Kidney (tissue), 14 donors: Measurements from ENCODE around the gene RNF11. TPM values are rescaled to one million over a fixed set of nuclear protein-coding genes. Genes with fewer than 3 reads are reported as not detected.

ENCODE experiments used
- DNase-seq, 5 donors: peaks; one replicate each; pipeline ENCODE4 v3.0.0-alpha.2; 2013 to 2020
- FAIRE-seq: peaks from 2 replicates; lab custom pipeline; 2012; peaks lifted over from hg19 to GRCh38; lab: Jason Lieb, UNC
- H3K27ac ChIP-seq, 2 donors: one replicate each; pipeline ENCODE4 v1.7.0; 2013; ENCODE audit warnings: low read depth in 2 of 2, low read length in 2 of 2, inconsistent platforms in 1 of 2
- H3K27me3 ChIP-seq: one replicate; pipeline ENCODE4 v1.7.1; 2013; ENCODE audit warnings: low read length, inconsistent platforms; ENCODE audit not compliant: control insufficient read depth, insufficient read depth
- H3K36me3 ChIP-seq, 3 donors: one replicate each; pipeline versions ENCODE4 v1.7.0 to v1.7.1; 2013; ENCODE audit warnings: low read length in 3 of 3, control low read depth in 1 of 3, inconsistent platforms in 1 of 3; ENCODE audit not compliant: insufficient read depth in 3 of 3, control insufficient read depth in 2 of 3
- H3K4me1 ChIP-seq, 3 donors: one replicate each; pipeline versions ENCODE4 v1.7.0 to v1.7.1; 2013; ENCODE audit warnings: low read length in 3 of 3, inconsistent platforms in 1 of 3, low read depth in 1 of 3; ENCODE audit not compliant: control insufficient read depth in 2 of 3, insufficient read depth in 2 of 3
- H3K4me3 ChIP-seq, 3 donors: one replicate each; pipeline versions ENCODE4 v1.7.0 to v1.8.1; 2013; ENCODE audit warnings: low read length in 3 of 3, control low read depth in 1 of 3, inconsistent platforms in 1 of 3
- H3K9ac ChIP-seq, 3 donors: one replicate each; pipeline versions ENCODE4 v1.7.0 to v1.7.1; 2013; ENCODE audit warnings: low read length in 3 of 3, control low read depth in 1 of 3, inconsistent platforms in 1 of 3
- H3K9me3 ChIP-seq, 3 donors: one replicate each; pipeline versions ENCODE4 v1.7.0 to v1.7.1; 2013; ENCODE audit warnings: low read length in 3 of 3, control low read depth in 1 of 3, inconsistent platforms in 1 of 3; ENCODE audit not compliant: control insufficient read depth in 2 of 3, insufficient read depth in 1 of 3
- intact Hi-C: fragments of 100-400 bp; cut with DNase I; formaldehyde crosslinking; loops from one replicate; pipeline ENCODE4 v1.11.1; 2022
- polyA plus RNA-seq: library from polyadenylated mRNA; stranded (reverse); fragments of 350-450 nt; fragmentation: Illumina TruSeq; extraction: RNeasy Lipid Tissue Mini Kit (QIAGEN cat#74804); gene quantifications from one replicate; pipeline ENCODE4 v1.2.3, GENCODE V29; 2014; ENCODE audit warnings: low read depth, low replicate concordance; ENCODE audit not compliant: insufficient read depth
- total RNA-seq: library from RNA; stranded (reverse); fragmentation: NEBNext Ultra II Directional; extraction: Animal tissue kit (Norgen Biotek cat#: 25700); gene quantifications from one replicate; pipeline ENCODE4 v1.2.1, GENCODE V29; 2021
- TF ChIP-seq, protein P1 (sequence below): IDR thresholded peaks from 3 replicates; pipeline ENCODE4 v1.5.1; 2012; ENCODE audit warnings: mild to moderate bottlenecking, moderate library complexity, borderline replicate concordance; ENCODE audit not compliant: insufficient read depth; ENCODE audit errors: extremely low read depth
- donor health status: control.
- donor health status: control.
- donor health status: control.
- donor health status: control.
- donor health status: control.
- donor health status: DM: yes; HTN: yes; CAD: no.
- donor health status: Normal renal cell carcinoma (clear cell type).

RNF11 gene
- total and polyA plus RNA-seq, 2 donors from 2014 or later = 62.5 to 105 TPM

DNA sequence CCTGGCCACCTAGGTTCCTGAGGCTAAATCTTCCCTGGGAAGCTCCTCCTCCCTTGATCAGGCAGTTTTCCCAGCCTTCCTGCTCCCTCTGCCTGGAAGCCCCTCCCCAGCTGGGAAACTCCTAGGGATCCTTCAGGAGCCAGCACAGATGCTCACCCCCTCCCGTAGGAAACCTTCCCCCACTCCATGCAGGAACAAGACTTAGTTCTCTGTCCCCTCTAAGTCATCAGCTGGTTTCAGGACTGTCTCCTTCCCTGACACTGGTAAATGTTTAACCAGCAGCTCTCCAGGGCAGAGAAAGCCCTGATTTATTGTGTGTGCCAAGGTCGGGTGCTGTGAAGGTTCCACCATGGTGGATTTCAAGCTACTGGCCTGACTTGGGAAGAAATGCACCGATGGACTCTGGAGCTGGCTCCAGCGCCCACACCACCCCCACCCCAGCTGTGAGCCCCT lies 69.3 kb downstream of the RNF11 start:
- FAIRE-seq (no peak), DNase-seq (peak in 3 of 5 donors; percentile 35 to 82 (median 65))
- intact Hi-C loops = loop anchor here (10.0 kb wide), 1 partner anchor 229 kb away; no protein-coding TSS in a partner anchor

DNA sequence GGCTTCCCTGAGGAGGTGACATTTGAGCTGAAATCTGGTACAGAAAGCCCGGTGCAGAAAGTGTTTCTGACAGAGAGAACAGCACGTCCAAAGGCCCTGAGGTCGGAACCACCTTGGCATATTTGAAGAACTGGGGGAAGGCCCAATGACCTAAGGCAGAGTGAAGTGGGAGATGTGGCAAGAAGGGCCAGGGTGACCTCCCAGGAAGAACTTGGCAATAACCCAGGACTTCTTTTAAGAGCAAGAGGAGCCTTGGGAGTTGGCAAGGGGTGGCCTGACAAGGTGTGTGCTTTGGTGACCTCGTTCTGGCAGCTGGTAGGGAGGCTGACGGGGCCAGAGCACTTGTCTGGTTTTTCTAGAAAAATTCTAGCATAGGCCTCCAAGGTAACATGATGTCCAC lies 70.9 kb downstream of the RNF11 start:
- Histone ChIP-seq H3K4me1 (peaks cover 0 to 14% (median 12%) of the 10 kb centered on the region in 3 donors), H3K9me3 (no peaks in the 10 kb centered on the region), H3K4me3 (no peak overlapping the region), H3K27me3 (no peaks in the 10 kb centered on the region), H3K36me3 (no peaks in the 10 kb centered on the region), H3K27ac (no peak overlapping the region), H3K9ac (no peak overlapping the region)
- intact Hi-C loops = loop anchor here (10.0 kb wide), 1 partner anchor 228 kb away; no protein-coding TSS in a partner anchor
- TF ChIP-seq, protein P1, sequence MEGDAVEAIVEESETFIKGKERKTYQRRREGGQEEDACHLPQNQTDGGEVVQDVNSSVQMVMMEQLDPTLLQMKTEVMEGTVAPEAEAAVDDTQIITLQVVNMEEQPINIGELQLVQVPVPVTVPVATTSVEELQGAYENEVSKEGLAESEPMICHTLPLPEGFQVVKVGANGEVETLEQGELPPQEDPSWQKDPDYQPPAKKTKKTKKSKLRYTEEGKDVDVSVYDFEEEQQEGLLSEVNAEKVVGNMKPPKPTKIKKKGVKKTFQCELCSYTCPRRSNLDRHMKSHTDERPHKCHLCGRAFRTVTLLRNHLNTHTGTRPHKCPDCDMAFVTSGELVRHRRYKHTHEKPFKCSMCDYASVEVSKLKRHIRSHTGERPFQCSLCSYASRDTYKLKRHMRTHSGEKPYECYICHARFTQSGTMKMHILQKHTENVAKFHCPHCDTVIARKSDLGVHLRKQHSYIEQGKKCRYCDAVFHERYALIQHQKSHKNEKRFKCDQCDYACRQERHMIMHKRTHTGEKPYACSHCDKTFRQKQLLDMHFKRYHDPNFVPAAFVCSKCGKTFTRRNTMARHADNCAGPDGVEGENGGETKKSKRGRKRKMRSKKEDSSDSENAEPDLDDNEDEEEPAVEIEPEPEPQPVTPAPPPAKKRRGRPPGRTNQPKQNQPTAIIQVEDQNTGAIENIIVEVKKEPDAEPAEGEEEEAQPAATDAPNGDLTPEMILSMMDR = no peak
- no peak for FAIRE-seq
- DNase-seq = no peak

More for the DNA sequence above, 69.3 kb downstream of the RNF11 start:
- TF ChIP-seq, protein P1 = no peak
- Histone ChIP-seq H3K36me3 (no peaks in the 10 kb centered on the region), H3K27ac (peak overlapping the region; percentile 41 to 82), H3K9ac (no peak overlapping the region), H3K9me3 (no peaks in the 10 kb centered on the region), H3K4me3 (peak overlapping the region in 1 of 3 donors; percentile 13), H3K4me1 (peaks cover 0 to 14% (median 12%) of the 10 kb centered on the region in 3 donors), H3K27me3 (no peaks in the 10 kb centered on the region)

DNA sequence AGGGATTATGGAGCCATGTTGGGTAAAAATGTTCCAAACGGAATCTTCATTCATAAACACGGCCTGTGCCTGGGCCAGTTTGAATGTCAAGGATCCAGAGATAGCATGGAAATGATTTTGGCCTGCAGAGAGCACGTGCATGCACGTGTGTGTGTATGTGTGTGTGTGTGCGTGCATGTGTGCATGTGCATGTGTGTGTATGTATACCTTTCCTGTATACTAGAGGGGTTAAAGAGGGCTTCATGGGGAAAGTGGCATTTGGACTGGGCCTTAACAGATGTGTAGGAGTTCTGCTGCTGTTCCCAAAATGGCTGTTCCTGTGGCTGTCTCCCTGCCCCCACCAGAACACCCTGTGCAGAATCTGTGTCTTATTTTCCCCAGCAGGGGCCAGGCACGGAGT lies 72.6 kb downstream of the RNF11 start:
- H3K27ac ChIP-seq = no peak overlapping the region
- TF ChIP-seq, protein P1 = no peak
- no peaks in the 10 kb centered on the region for H3K9me3 ChIP-seq
- H3K36me3 ChIP-seq = no peaks in the 10 kb centered on the region
- intact Hi-C loops = loop anchor here (10.0 kb wide), 1 partner anchor 226 kb away; no protein-coding TSS in a partner anchor
- no peak overlapping the region for H3K9ac ChIP-seq
- no peaks in the 10 kb centered on the region for H3K27me3 ChIP-seq
- H3K4me3 ChIP-seq = no peak overlapping the region
- DNase-seq = no peak
- FAIRE-seq = no peak
- peaks cover 0 to 14% (median 14%) of the 10 kb centered on the region in 3 donors for H3K4me1 ChIP-seq
